Breast epithelium (tissue), 3 donors: ENCODE data around the gene SPINK5.

Experiments used
- CTCF ChIP-seq, 3 donors: fragments of 450-650 bp; IDR thresholded peaks; one replicate each; pipeline ENCODE4 v1.5.1; 2016 to 2017; ENCODE audit warnings: antibody characterized with exemption in 3 of 3, mild to moderate bottlenecking in 3 of 3, moderate library complexity in 3 of 3
- POLR2A ChIP-seq: fragments of 450-650 bp; IDR thresholded peaks from one replicate; pipeline ENCODE4 v1.6.1; 2016; ENCODE audit warnings: antibody characterized with exemption, mild to moderate bottlenecking, moderate library complexity
- POLR2AphosphoS5 ChIP-seq, 3 donors: sonication (generic); formaldehyde crosslinking; IDR thresholded peaks; one replicate each; pipeline ENCODE4 v1.6.1; 2017; ENCODE audit warnings: antibody characterized with exemption in 3 of 3

- TF ChIP-seq CTCF (IDR thresholded peaks at IDR 0.05) (no peak), POLR2A (no peak), POLR2AphosphoS5 (IDR thresholded peaks at IDR 0.05) (no peak)
Measured at GRCh38 chr5:148075529-148075928, 11.7 kb downstream of the SPINK5 start.
